ENCODE measurements around the gene DDX46. TPM values are rescaled to one million over a fixed set of nuclear protein-coding genes. Genes with fewer than 3 reads are reported as not detected.
A peak's percentile ranks its signal among the peaks of the same experiment; 100 is the strongest.
"Not testable (repeated sequence)": the region's sequence is repeated elsewhere in the genome, so short reads cannot be mapped to it uniquely, and the experiment has no call there.

The DDX46 gene, protein sequence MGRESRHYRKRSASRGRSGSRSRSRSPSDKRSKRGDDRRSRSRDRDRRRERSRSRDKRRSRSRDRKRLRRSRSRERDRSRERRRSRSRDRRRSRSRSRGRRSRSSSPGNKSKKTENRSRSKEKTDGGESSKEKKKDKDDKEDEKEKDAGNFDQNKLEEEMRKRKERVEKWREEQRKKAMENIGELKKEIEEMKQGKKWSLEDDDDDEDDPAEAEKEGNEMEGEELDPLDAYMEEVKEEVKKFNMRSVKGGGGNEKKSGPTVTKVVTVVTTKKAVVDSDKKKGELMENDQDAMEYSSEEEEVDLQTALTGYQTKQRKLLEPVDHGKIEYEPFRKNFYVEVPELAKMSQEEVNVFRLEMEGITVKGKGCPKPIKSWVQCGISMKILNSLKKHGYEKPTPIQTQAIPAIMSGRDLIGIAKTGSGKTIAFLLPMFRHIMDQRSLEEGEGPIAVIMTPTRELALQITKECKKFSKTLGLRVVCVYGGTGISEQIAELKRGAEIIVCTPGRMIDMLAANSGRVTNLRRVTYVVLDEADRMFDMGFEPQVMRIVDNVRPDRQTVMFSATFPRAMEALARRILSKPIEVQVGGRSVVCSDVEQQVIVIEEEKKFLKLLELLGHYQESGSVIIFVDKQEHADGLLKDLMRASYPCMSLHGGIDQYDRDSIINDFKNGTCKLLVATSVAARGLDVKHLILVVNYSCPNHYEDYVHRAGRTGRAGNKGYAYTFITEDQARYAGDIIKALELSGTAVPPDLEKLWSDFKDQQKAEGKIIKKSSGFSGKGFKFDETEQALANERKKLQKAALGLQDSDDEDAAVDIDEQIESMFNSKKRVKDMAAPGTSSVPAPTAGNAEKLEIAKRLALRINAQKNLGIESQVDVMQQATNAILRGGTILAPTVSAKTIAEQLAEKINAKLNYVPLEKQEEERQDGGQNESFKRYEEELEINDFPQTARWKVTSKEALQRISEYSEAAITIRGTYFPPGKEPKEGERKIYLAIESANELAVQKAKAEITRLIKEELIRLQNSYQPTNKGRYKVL
- total RNA-seq (10 to 100 TPM; 51.2 to 72.5 (median 64.2) TPM), polyA plus RNA-seq (10 to 100 TPM; 18.0 to 23.7 TPM), total RNA-seq (120 reads per million, percentile 87 among the genes with 10 or more reads in this experiment)

DNA sequence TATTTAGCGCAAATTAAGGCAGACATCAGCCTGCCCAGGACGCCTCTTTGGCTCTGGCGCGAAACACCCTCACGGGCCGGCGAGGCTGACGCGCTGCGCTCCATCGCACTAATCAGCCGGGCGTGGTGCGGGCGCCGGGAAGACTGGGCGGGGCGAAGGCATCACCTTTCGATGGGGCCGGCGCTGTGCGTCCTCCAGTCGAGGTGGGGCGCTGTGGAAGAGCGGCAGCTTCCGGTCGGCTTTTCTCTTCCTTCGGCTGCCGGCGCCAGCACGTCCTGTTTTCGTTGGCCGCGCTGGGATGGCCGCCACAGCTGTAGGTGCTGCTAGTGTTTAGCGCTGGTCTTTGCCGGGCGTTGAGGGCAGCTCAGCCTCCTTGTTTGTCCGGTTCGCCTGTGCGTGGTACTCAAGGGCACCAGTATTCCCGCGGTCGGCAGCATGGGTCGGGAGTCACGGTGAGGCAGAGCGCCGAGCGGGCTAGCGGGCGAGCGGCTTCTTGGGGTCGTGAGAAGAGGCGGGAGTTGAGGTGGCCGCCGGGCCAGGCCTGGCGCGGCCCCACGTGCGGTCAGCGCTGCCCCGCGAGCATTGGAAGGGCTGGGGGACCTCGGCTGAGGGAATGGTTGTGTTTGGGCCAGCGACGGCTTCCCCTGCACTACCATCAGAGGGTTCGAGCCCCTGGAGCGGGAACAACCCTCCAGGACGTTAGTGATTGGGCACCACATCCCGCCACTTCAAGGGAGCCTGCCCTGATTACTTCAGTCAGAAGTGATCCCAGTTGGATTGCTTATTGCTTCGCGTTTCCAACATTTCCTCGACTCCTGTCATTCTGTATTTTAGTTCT, at the start of gene DDX46:
Gene DDX46, plus strand, starts transcription at position 276 of the 838 bp plus-strand sequence. Its CDS starts 160 bp downstream, at position 436.
- Histone ChIP-seq H3K27ac (ENCODE audit: low read depth, low read length) (peak within 1 kb of the TSS; percentile 87), H3K36me3 (ENCODE audit: control insufficient read depth in 2 of 3, insufficient read depth in 3 of 3, low read length in 3 of 3) (peaks cover 0 to 9% (median under 1%) of the 10 kb centered on the region in 3 experiments), H3K27me3 (ENCODE audit: control insufficient read depth in 2 of 2, insufficient read depth in 2 of 2, low read length in 2 of 2) (no peaks in the 10 kb centered on the region), H3K4me3 (ENCODE audit: low read length) (peak within 1 kb of the TSS; percentile 75), H3K9me3 (ENCODE audit: control insufficient read depth in 2 of 3, low read length in 3 of 3) (no peaks in the 10 kb centered on the region), H3K4me1 (ENCODE audit: control insufficient read depth in 2 of 2, insufficient read depth in 2 of 2, low read length in 2 of 2) (peaks cover 12 to 13% of the 10 kb centered on the region in 2 donors)
- DNase-seq, result peak; percentile 85 to 95 (median 91)
- CTCF ChIA-PET, result interaction anchor here (1.8 to 1.9 kb wide), 2 partner anchors 20 to 146 kb away, joined by 4 to 18 read pairs; partner anchors contain the start of genes CAMLG and PCBD2
- Mint-ChIP-seq H3K27me3 (no peaks in the 10 kb centered on the region), H3K4me3 (peak within 1 kb of the TSS; percentile 92 to 100 (median 99)), H3K36me3 (peaks cover 0 to 6% (median 2%) of the 10 kb centered on the region in 5 donors), H3K27ac (peak within 1 kb of the TSS; percentile 93 to 99 (median 97)), H3K9me3 (no peaks in the 10 kb centered on the region), H3K4me1 (peaks cover 20 to 47% (median 38%) of the 10 kb centered on the region in 7 donors)
- intact Hi-C loops (cut with micrococcal nuclease), result loop anchor here (1.0 to 5.0 kb wide), 15 partner anchors 20 to 1892 kb away; partner anchors contain the start of genes C5orf24 (in 2 of the 2), CAMLG (in 2 of the 2), CDKN2AIPNL (in 2 of the 2) and SAR1B (in 2 of the 2)
- peak; percentile 99 for ATAC-seq
- POLR2A ChIA-PET, result interaction anchor here (0.6 to 4.2 kb wide), 8 partner anchors 10 to 576 kb away, joined by 3 to 32 read pairs (median 3); partner anchors contain the start of genes C5orf24 and CAMLG

DNA sequence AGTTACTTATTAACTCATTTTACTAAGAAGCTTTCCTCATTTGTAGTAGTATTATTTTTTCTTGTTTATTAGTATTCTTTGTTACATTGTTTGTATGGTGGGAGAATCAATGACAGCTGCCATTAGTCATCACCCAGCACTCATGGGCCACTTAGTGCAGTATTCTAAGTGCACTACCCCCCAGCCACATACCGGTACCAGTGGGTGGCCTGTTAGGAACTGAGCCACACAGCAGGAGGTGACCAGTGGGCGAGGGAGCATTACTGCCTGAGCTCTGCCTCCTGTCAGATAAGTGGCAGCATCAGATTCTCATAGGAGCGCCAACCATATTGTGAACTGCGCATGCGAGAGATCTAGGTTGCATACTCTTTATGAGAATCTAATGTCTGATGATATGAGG, 44.5 kb upstream of the DDX46 start:
- Histone ChIP-seq H3K36me3 (ENCODE audit: control insufficient read depth in 2 of 3, insufficient read depth in 3 of 3, low read length in 3 of 3) (peaks cover 0 to 50% (median 16%) of the 10 kb centered on the region in 3 experiments), H3K4me3 (ENCODE audit: low read length) (no peak overlapping the region), H3K27ac (ENCODE audit: low read depth, low read length) (no peak overlapping the region), H3K27me3 (ENCODE audit: control insufficient read depth in 2 of 2, insufficient read depth in 2 of 2, low read length in 2 of 2) (no peaks in the 10 kb centered on the region), H3K4me1 (ENCODE audit: control insufficient read depth in 2 of 2, insufficient read depth in 2 of 2, low read length in 2 of 2) (no peaks in the 10 kb centered on the region), H3K9me3 (ENCODE audit: control insufficient read depth in 2 of 3, low read length in 3 of 3) (no peaks in the 10 kb centered on the region)
- Mint-ChIP-seq H3K36me3 (peaks cover 4 to 45% (median 24%) of the 10 kb centered on the region in 5 donors), H3K27ac (no peak overlapping the region), H3K4me3 (no peak overlapping the region), H3K9me3 (no peaks in the 10 kb centered on the region), H3K4me1 (peaks cover 0 to 2% (median 0%) of the 10 kb centered on the region in 7 donors), H3K27me3 (no peaks in the 10 kb centered on the region)
- ChIA-PET POLR2A (no interaction called here), CTCF (no interaction called here)
- intact Hi-C loops (cut with micrococcal nuclease), result no loop called here
- DNase-seq, result no peak
- ATAC-seq, result peak; percentile 24

DNA sequence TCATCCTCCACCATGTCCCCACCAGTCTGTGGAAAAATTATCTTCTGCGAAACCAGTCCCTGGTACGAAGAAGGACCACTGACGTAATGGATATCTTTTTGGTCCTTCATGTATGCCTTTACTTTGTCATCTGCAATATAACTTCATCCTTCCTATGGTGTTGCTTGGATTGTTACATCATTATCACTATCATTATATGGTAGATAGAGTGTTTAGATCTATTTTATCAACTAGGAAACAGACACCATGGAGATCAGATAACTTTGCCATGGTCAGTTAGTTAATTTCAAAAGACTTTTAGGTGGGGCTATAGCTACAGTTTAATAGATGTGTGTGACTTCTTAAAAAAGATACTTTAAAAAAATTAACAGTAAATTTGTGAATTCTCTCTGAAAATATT, 44.0 kb upstream of the DDX46 start:
- ATAC-seq (peak; percentile 67), DNase-seq (no peak)
- Histone ChIP-seq H3K4me3 (ENCODE audit: low read length) (no peak overlapping the region), H3K36me3 (ENCODE audit: control insufficient read depth in 2 of 3, insufficient read depth in 3 of 3, low read length in 3 of 3) (peaks cover 0 to 53% (median 16%) of the 10 kb centered on the region in 3 experiments), H3K27ac (ENCODE audit: low read depth, low read length) (no peak overlapping the region), H3K27me3 (ENCODE audit: control insufficient read depth in 2 of 2, insufficient read depth in 2 of 2, low read length in 2 of 2) (no peaks in the 10 kb centered on the region), H3K4me1 (ENCODE audit: control insufficient read depth in 2 of 2, insufficient read depth in 2 of 2, low read length in 2 of 2) (no peaks in the 10 kb centered on the region), H3K9me3 (ENCODE audit: control insufficient read depth in 2 of 3, low read length in 3 of 3) (no peaks in the 10 kb centered on the region)
- Mint-ChIP-seq H3K27ac (no peak overlapping the region), H3K27me3 (no peaks in the 10 kb centered on the region), H3K36me3 (peaks cover 4 to 41% (median 21%) of the 10 kb centered on the region in 5 donors), H3K4me3 (no peak overlapping the region), H3K9me3 (no peaks in the 10 kb centered on the region), H3K4me1 (peaks cover 0 to 2% (median 0%) of the 10 kb centered on the region in 7 donors)
- ChIA-PET POLR2A (no interaction called here), CTCF (no interaction called here)
- intact Hi-C loops (cut with micrococcal nuclease), result no loop called here

DNA sequence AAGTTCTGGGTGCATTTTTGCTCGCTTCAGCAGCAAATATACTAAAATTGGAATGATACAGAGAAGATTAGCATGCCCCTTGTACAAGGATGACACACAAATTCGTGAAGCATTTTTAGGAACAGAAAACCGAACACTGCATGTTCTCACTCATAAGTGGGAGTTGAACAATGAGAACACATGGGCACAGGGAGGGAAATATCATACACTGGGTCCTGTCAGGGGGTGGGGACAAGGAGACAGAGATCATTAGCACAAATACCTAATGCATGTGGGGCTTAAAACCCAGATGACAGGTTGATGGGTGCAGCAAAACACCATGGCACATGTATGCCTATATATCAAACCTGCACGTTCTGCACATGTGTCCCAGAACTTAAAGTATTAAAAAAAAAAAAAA, 43.1 kb upstream of the DDX46 start:
- H3K27me3 Mint-ChIP-seq; H3K4me1 ChIP-seq (ENCODE audit: control insufficient read depth in 2 of 2, insufficient read depth in 2 of 2, low read length in 2 of 2); DNase-seq; H3K9me3 Mint-ChIP-seq; POLR2A ChIA-PET; ATAC-seq; H3K4me3 Mint-ChIP-seq; H3K4me1 Mint-ChIP-seq; H3K27me3 ChIP-seq (ENCODE audit: control insufficient read depth in 2 of 2, insufficient read depth in 2 of 2, low read length in 2 of 2); H3K27ac ChIP-seq (ENCODE audit: low read depth, low read length); CTCF ChIA-PET; H3K4me3 ChIP-seq (ENCODE audit: low read length); H3K9me3 ChIP-seq (ENCODE audit: control insufficient read depth in 2 of 3, low read length in 3 of 3); intact Hi-C loops (cut with micrococcal nuclease): not testable (repeated sequence)
- H3K36me3 Mint-ChIP-seq, result peaks cover 4 to 36% (median 20%) of the 10 kb centered on the region in 5 donors
- peaks cover 0 to 54% (median 16%) of the 10 kb centered on the region in 3 experiments for H3K36me3 ChIP-seq (ENCODE audit: control insufficient read depth in 2 of 3, insufficient read depth in 3 of 3, low read length in 3 of 3)
- H3K27ac Mint-ChIP-seq, result peak overlapping the region in 1 of 9 donors; percentile 57

DNA sequence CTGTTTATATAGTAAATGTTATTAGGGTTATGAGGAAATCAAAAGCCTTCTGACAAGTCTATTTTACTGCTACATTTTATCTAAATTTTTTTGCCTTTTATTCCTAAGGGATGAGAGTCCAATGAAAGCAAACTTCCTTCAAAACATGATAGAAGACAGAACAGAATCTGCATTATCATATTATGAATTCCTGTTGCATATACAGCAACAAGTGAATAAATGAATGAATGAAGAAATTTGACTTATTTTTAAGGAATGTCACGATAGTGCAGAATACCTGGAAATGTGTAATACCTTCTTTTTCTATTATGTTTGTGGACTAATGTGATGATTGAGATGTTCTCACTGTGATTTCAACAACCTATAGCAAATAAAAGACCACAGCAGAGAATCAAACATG, 33.7 kb upstream of the DDX46 start:
- Mint-ChIP-seq H3K9me3 (no peaks in the 10 kb centered on the region), H3K36me3 (peaks cover 0 to 19% (median 0%) of the 10 kb centered on the region in 5 donors), H3K27ac (no peak overlapping the region), H3K4me1 (peaks cover 0 to 2% (median 0%) of the 10 kb centered on the region in 7 donors), H3K4me3 (no peak overlapping the region), H3K27me3 (no peaks in the 10 kb centered on the region)
- Histone ChIP-seq H3K4me1 (ENCODE audit: control insufficient read depth in 2 of 2, insufficient read depth in 2 of 2, low read length in 2 of 2) (no peaks in the 10 kb centered on the region), H3K27me3 (ENCODE audit: control insufficient read depth in 2 of 2, insufficient read depth in 2 of 2, low read length in 2 of 2) (no peaks in the 10 kb centered on the region), H3K27ac (ENCODE audit: low read depth, low read length) (no peak overlapping the region), H3K4me3 (ENCODE audit: low read length) (no peak overlapping the region), H3K36me3 (ENCODE audit: control insufficient read depth in 2 of 3, insufficient read depth in 3 of 3, low read length in 3 of 3) (peaks cover 0 to 31% (median 0%) of the 10 kb centered on the region in 3 experiments), H3K9me3 (ENCODE audit: control insufficient read depth in 2 of 3, low read length in 3 of 3) (no peaks in the 10 kb centered on the region)
- POLR2A ChIA-PET, result no interaction called here
- DNase-seq (no peak), ATAC-seq (no peak)
- intact Hi-C loops (cut with micrococcal nuclease), result no loop called here
- CTCF ChIA-PET, result no interaction called here
